Measurements from ENCODE around the gene C10orf90.

GRCh38 chr10:126468467-126468866 lies 202.0 kb downstream of the C10orf90 start:
- TF ChIP-seq ZNF513 (tag by site-specific recombination; IDR thresholded peaks at IDR 0.05) (no peak), CTCF (tag by site-specific recombination; IDR thresholded peaks at IDR 0.05) (no peak), YY1 (tag by site-specific recombination; IDR thresholded peaks at IDR 0.05) (no peak), ZNF747 (tag by site-specific recombination; IDR thresholded peaks at IDR 0.05) (no peak), ZSCAN30 (tag by site-specific recombination; IDR thresholded peaks at IDR 0.05) (no peak), ZFP3 (tag by site-specific recombination; IDR thresholded peaks at IDR 0.05; ENCODE audit: low read depth) (no peak), PBX3 (CRISPR knock-in tag; IDR thresholded peaks at IDR 0.05) (no peak), ZNF121 (tag by site-specific recombination; IDR thresholded peaks at IDR 0.05) (no peak), ZFP69B (tag by site-specific recombination; IDR thresholded peaks at IDR 0.05) (no peak), ZNF23 (tag by site-specific recombination; IDR thresholded peaks at IDR 0.05; ENCODE audit: borderline replicate concordance) (no peak), REST (tag by site-specific recombination; IDR thresholded peaks at IDR 0.05) (no peak), ZIC2 (tag by site-specific recombination; IDR thresholded peaks at IDR 0.05) (no peak), BCL11A (tag by site-specific recombination; IDR thresholded peaks at IDR 0.05; ENCODE audit: low read depth) (no peak)

Data from HEK293 (cell line).